Measurements from ENCODE around the gene TP73.

- TF ChIP-seq CTCF (conservative IDR thresholded peaks at IDR 0.05; ENCODE audit: low read depth, low read length), result no peak
- TF ChIP-seq EZH2 (IDR thresholded peaks at IDR 0.05; ENCODE audit: low read length, unreplicated experiment), result no peak
Observed at GRCh38 chr1:3747522-3747848, 95.2 kb downstream of the TP73 start.

All from PC-3 (cell line).